GM19452 (cell line): Measurements from ENCODE around the gene CSNK2A1.
A peak's percentile ranks its signal among the peaks of the same experiment; 100 is the strongest.
"Not testable (repeated sequence)": the region's sequence is repeated elsewhere in the genome, so short reads cannot be mapped to it uniquely, and the experiment has no call there.

Source experiments
- ATAC-seq: cut with Tn5 transposase; IDR thresholded peaks from one replicate; pipeline ENCODE4 v1.9.1; 2021; ENCODE audit not compliant: unreplicated experiment

CSNK2A1 gene

GRCh38 chr20:496126-496696 is 47.4 kb downstream of the CSNK2A1 start:
- ATAC-seq: no peak

- no peak for ATAC-seq
Measured at GRCh38 chr20:492159-492558, 51.4 kb downstream of the CSNK2A1 start.

- ATAC-seq: no peak
Measured at GRCh38 chr20:487655-488054, 55.9 kb downstream of the CSNK2A1 start.

- ATAC-seq: no peak
Measured at GRCh38 chr20:483815-484644, 59.6 kb downstream of the CSNK2A1 start.

- no peak for ATAC-seq
Measured at GRCh38 chr20:481167-481566, 62.4 kb downstream of the CSNK2A1 start.

GRCh38 chr20:480044-480443 is 63.5 kb downstream of the CSNK2A1 start:
- no peak for ATAC-seq

GRCh38 chr20:479487-479886 is 64.1 kb downstream of the CSNK2A1 start:
- no peak for ATAC-seq

GRCh38 chr20:478949-479429 is 64.6 kb downstream of the CSNK2A1 start:
- ATAC-seq: no peak

GRCh38 chr20:478010-478948 is 65.3 kb downstream of the CSNK2A1 start:
- ATAC-seq: no peak

GRCh38 chr20:476561-477249 is 66.9 kb downstream of the CSNK2A1 start:
- not testable (repeated sequence) for ATAC-seq

GRCh38 chr20:475463-476357 is 67.9 kb downstream of the CSNK2A1 start:
- ATAC-seq: no peak

GRCh38 chr20:474581-474980 is 69.0 kb downstream of the CSNK2A1 start:
- no peak for ATAC-seq

GRCh38 chr20:472889-473292 is 70.7 kb downstream of the CSNK2A1 start:
- ATAC-seq: no peak

GRCh38 chr20:472137-472846 is 71.3 kb downstream of the CSNK2A1 start:
- ATAC-seq: no peak

- ATAC-seq: no peak
Measured at GRCh38 chr20:469746-470490, 73.7 kb downstream of the CSNK2A1 start.

GRCh38 chr20:467755-468154 is 75.8 kb downstream of the CSNK2A1 start:
- no peak for ATAC-seq

- peak; percentile 93 for ATAC-seq
Measured at GRCh38 chr20:462199-462991, 81.2 kb downstream of the CSNK2A1 start, which contains the start of gene TBC1D20. Gene TBC1D20 (minus strand): TSS chr20:462533. CDS start chr20:462405, 128 bp downstream.
